Endothelial cell of umbilical vein (primary cell): Measurements from ENCODE around the gene FARP1. TPM values are rescaled to one million over a fixed set of nuclear protein-coding genes. Genes with fewer than 3 reads are reported as not detected.

Experiments used
- BruUV-seq: library from RNA; stranded (reverse); fragments of 400-500 nt; replicated peaks from 2 replicates; lab custom pipeline; 2021; lab: Mats Ljungman, UMichigan
- CTCF ChIA-PET: fragments of 300-600, 350-600 bp; sonication (Branson Sonifier 250); formaldehyde crosslinking; loops from one replicate; lab custom pipeline; 2021; ENCODE audit warnings: antibody characterized with exemption, inconsistent platforms; lab: Charles Lee
- POLR2A ChIA-PET: fragments of 300-600, 350-600 bp; sonication (Branson Sonifier 250); formaldehyde crosslinking; loops from one replicate; lab custom pipeline; 2021; ENCODE audit warnings: antibody characterized with exemption, inconsistent platforms; lab: Charles Lee
- DNase-seq: peaks from one replicate; pipeline ENCODE4 v3.0.0-alpha.2; 2011; ENCODE audit warnings: low read depth, low spot score
- FAIRE-seq: peaks from 2 replicates; lab custom pipeline; 2011; peaks lifted over from hg19 to GRCh38; lab: Jason Lieb, UNC
- H2AFZ ChIP-seq: 2 replicates; pipeline ENCODE4 v1.6.0; 2012; ENCODE audit warnings: low read depth, low read length, control low read depth, inconsistent platforms
- H3K27ac ChIP-seq: 2 replicates; pipeline ENCODE4 v1.5.1; 2011; ENCODE audit warnings: low read depth, mild to moderate bottlenecking, control low read depth, low read length, moderate library complexity; ENCODE audit not compliant: insufficient read depth
- H3K27me3 ChIP-seq, 2 experiments: 2 replicates each; pipeline versions ENCODE4 v1.6.0 to v1.6.1; 2011; ENCODE audit warnings: low read length in 2 of 2, mixed read lengths in 1 of 2; ENCODE audit not compliant: control insufficient read depth in 2 of 2, insufficient read depth in 2 of 2
- H3K36me3 ChIP-seq, 2 experiments: 2 replicates in 1 of 2; 3 replicates in 1 of 2; pipeline ENCODE4 v1.5.1; 2011; ENCODE audit warnings: low read length in 2 of 2, mild to moderate bottlenecking in 1 of 2, moderate library complexity in 1 of 2; ENCODE audit not compliant: control insufficient read depth in 2 of 2, insufficient read depth in 2 of 2; ENCODE audit errors: extremely low read depth in 1 of 2
- H3K4me1 ChIP-seq: 3 replicates; pipeline ENCODE4 v1.5.1; 2011; ENCODE audit warnings: mild to moderate bottlenecking, low read length; ENCODE audit not compliant: control insufficient read depth, insufficient read depth; ENCODE audit errors: extremely low read depth
- H3K4me2 ChIP-seq: 2 replicates; pipeline ENCODE4 v1.6.1; 2011; ENCODE audit warnings: low read length, control low read depth, mixed read lengths; ENCODE audit not compliant: insufficient read depth
- H3K4me3 ChIP-seq, 3 experiments: fragments of 200-600 bp in 1 of 3; sonication (generic), shearing (Covaris generic) in 1 of 3; replicated peaks in 1 of 3; 2 replicates each; pipeline ENCODE4 v1.5.1; 2011 to 2016; ENCODE audit warnings: control low read depth in 3 of 3, low read length in 3 of 3, mild to moderate bottlenecking in 2 of 3, inconsistent platforms in 1 of 3, low read depth in 1 of 3, moderate library complexity in 1 of 3; ENCODE audit not compliant: insufficient read depth in 1 of 3
- H3K79me2 ChIP-seq: 2 replicates; pipeline ENCODE4 v1.6.0; 2012; ENCODE audit warnings: low read length, inconsistent platforms; ENCODE audit not compliant: control insufficient read depth, insufficient read depth
- H3K9ac ChIP-seq: replicated peaks from 2 replicates; pipeline ENCODE3; 2011; ENCODE audit warnings: low read length, control low read depth; ENCODE audit not compliant: insufficient read depth; ENCODE audit errors: extremely low read depth
- H3K9me1 ChIP-seq: replicated peaks from 3 replicates; pipeline ENCODE4 v1.6.0; 2011; ENCODE audit warnings: mild to moderate bottlenecking, low read length; ENCODE audit not compliant: control insufficient read depth, insufficient read depth; ENCODE audit errors: extremely low read depth
- H3K9me3 ChIP-seq: replicated peaks from 2 replicates; pipeline ENCODE4 v1.5.1; 2012; ENCODE audit warnings: low read length, inconsistent platforms; ENCODE audit not compliant: control insufficient read depth, insufficient read depth
- H4K20me1 ChIP-seq: replicated peaks from 2 replicates; pipeline ENCODE3; 2011; ENCODE audit warnings: mild to moderate bottlenecking, low read length; ENCODE audit not compliant: control insufficient read depth, insufficient read depth; ENCODE audit errors: extremely low read depth
- CTCF ChIP-seq, 2 donors: IDR thresholded peaks; 1 replicate in 1 of 2; 2 replicates in 1 of 2; pipeline ENCODE4 v1.5.1; 2011; ENCODE audit warnings: low read length in 2 of 2, mild to moderate bottlenecking in 2 of 2, moderate library complexity in 2 of 2, control low read depth in 1 of 2, inconsistent platforms in 1 of 2, low read depth in 1 of 2; ENCODE audit not compliant: insufficient read depth in 1 of 2; ENCODE audit errors: extremely low read depth in 1 of 2
- EZH2 ChIP-seq: IDR thresholded peaks from 2 replicates; pipeline ENCODE4 v1.6.1; 2012; ENCODE audit warnings: borderline replicate concordance, low read depth, mild to moderate bottlenecking, moderate library complexity, low read length, inconsistent platforms; ENCODE audit not compliant: severe bottlenecking
- FOS ChIP-seq: IDR thresholded peaks from 2 replicates; pipeline ENCODE4 v1.6.1; 2011; ENCODE audit warnings: mild to moderate bottlenecking, low read length, moderate library complexity, borderline replicate concordance; ENCODE audit not compliant: insufficient read depth
- GATA2 ChIP-seq: IDR thresholded peaks from 2 replicates; pipeline ENCODE4 v1.7.0; 2011; ENCODE audit warnings: low read depth, mild to moderate bottlenecking, moderate library complexity, mixed read lengths, low read length; ENCODE audit not compliant: insufficient read length, insufficient read depth
- JUN ChIP-seq: IDR thresholded peaks from 2 replicates; pipeline ENCODE4 v1.6.1; 2011; ENCODE audit warnings: borderline replicate concordance, low read depth; ENCODE audit not compliant: insufficient read length, insufficient read depth
- MAX ChIP-seq: IDR thresholded peaks from 2 replicates; pipeline ENCODE4 v1.6.1; 2011; ENCODE audit not compliant: insufficient read depth, insufficient read length
- MYC ChIP-seq: IDR thresholded peaks from one replicate; pipeline ENCODE4 v1.6.1; 2011; ENCODE audit warnings: mild to moderate bottlenecking, low read depth, low read length
- POLR2A ChIP-seq: IDR thresholded peaks from 2 replicates; pipeline ENCODE4 v1.6.1; 2012; ENCODE audit warnings: low read depth, mild to moderate bottlenecking, control low read depth, low read length
- POLR2AphosphoS5 ChIP-seq: IDR thresholded peaks from 2 replicates; pipeline ENCODE4 v1.6.1; 2012; ENCODE audit warnings: low read depth, mild to moderate bottlenecking, control low read depth, low read length, moderate library complexity; ENCODE audit not compliant: insufficient read depth
- dilution Hi-C: fragments of 300-500 bp; cut with MboI; formaldehyde crosslinking; loops from one replicate; pipeline ENCODE4 v1.15.0; 2019; ENCODE audit warnings: low sequenced_read_pairs; ENCODE audit not compliant: extremely low pct_ligation_motif_present
- intact Hi-C: fragments of 100-400 bp; cut with micrococcal nuclease; formaldehyde crosslinking; loops from one replicate; pipeline ENCODE4 v1.10.0; 2022
- polyA plus RNA-seq, 4 experiments: library from polyadenylated mRNA; depleted of rRNA in 3 of 4; stranded (reverse) in 3 of 4; unstranded in 1 of 4; fragments of >200 nt; gene quantifications; 2 replicates each; pipeline versions ENCODE4 v1.2.1 to v1.2.3, GENCODE V29; 2011 to 2012; ENCODE audit warnings: missing spikeins in 1 of 4
- total RNA-seq: library from RNA; stranded (reverse); gene quantifications from 2 replicates; pipeline ENCODE4 v1.2.3, GENCODE V29; 2021

Gene FARP1
- total and polyA plus RNA-seq, 2 donors (not counting 3 experiments of a cell fraction or from before 2014, with no cell fraction given) = 19.0 to 77.7 TPM

GRCh38 chr13:98433654-98434053 is 290.8 kb downstream of the FARP1 start:
- no peaks in the 10 kb centered on the region for H3K9me1 ChIP-seq
- H4K20me1 ChIP-seq = no peaks in the 10 kb centered on the region
- intact Hi-C loops (no loop called here), dilution Hi-C loops (loop anchor here (25.0 kb wide), 1 partner anchor 229 kb away; no protein-coding TSS in a partner anchor)
- ChIA-PET CTCF (interaction anchor here (1.1 to 1.4 kb wide), 3 partner anchors 12 to 400 kb away, joined by 3 read pairs; no protein-coding TSS in a partner anchor), POLR2A (no interaction called here)
- H3K4me1 ChIP-seq = no peaks in the 10 kb centered on the region
- no TSS peak for BruUV-seq
- no peaks in the 10 kb centered on the region for H3K36me3 ChIP-seq
- H3K4me3 ChIP-seq = no peak overlapping the region
- no peak overlapping the region for H3K27ac ChIP-seq
- H3K9ac ChIP-seq = no peak overlapping the region
- FAIRE-seq (no peak), DNase-seq (no peak)
- H3K9me3 ChIP-seq = no peaks in the 10 kb centered on the region
- no peak overlapping the region for H2AFZ ChIP-seq
- H3K27me3 ChIP-seq = no peaks in the 10 kb centered on the region
- no peaks in the 10 kb centered on the region for H3K79me2 ChIP-seq
- TF ChIP-seq POLR2AphosphoS5 = no peak
- no peak for TF ChIP-seq POLR2A
- TF ChIP-seq MAX = no peak
- no peak for TF ChIP-seq CTCF (IDR thresholded peaks at IDR 0.05; ENCODE audit: extremely low read depth in 1 of 2, insufficient read depth in 1 of 2, low read depth in 1 of 2, low read length in 2 of 2)
- TF ChIP-seq JUN = no peak
- no peak for TF ChIP-seq EZH2
- no peak for TF ChIP-seq GATA2
- no peak for TF ChIP-seq MYC
- TF ChIP-seq FOS = no peak
- H3K4me2 ChIP-seq = no peak overlapping the region
